Neuronal stem cell (in vitro differentiated cells): Measurements from ENCODE around the gene CALR.

Experiments
- DNase-seq: peaks from one replicate; pipeline ENCODE4 v3.0.0-alpha.2; 2013; ENCODE audit warnings: low spot score
- H2AFZ ChIP-seq: one replicate; pipeline ENCODE4 v1.6.1; 2013; ENCODE audit warnings: mild to moderate bottlenecking, low read length, inconsistent platforms
- H2AK5ac ChIP-seq: 2 replicates; pipeline ENCODE4 v1.6.1; 2013; ENCODE audit warnings: low read depth, mild to moderate bottlenecking, inconsistent platforms, low read length, moderate library complexity, mixed read lengths
- H2BK120ac ChIP-seq: 2 replicates; pipeline ENCODE4 v1.6.1; 2013; ENCODE audit warnings: low read depth, mild to moderate bottlenecking, inconsistent platforms, low read length, moderate library complexity, mixed read lengths
- H2BK12ac ChIP-seq: one replicate; pipeline ENCODE4 v1.6.1; 2013; ENCODE audit warnings: low read length, inconsistent platforms
- H2BK15ac ChIP-seq: 2 replicates; pipeline ENCODE4 v1.6.1; 2013; ENCODE audit warnings: mild to moderate bottlenecking, low read length, inconsistent platforms, mixed read lengths
- H2BK5ac ChIP-seq: one replicate; pipeline ENCODE4 v1.6.1; 2013; ENCODE audit warnings: inconsistent platforms, mild to moderate bottlenecking, low read length, moderate library complexity
- H3K14ac ChIP-seq: one replicate; pipeline ENCODE4 v1.6.1; 2013; ENCODE audit warnings: low read length, inconsistent platforms
- H3K18ac ChIP-seq: 2 replicates; pipeline ENCODE4 v1.6.1; 2013; ENCODE audit warnings: low read length, inconsistent platforms
- H3K23ac ChIP-seq: 2 replicates; pipeline ENCODE4 v1.6.1; 2013; ENCODE audit warnings: low read depth, mild to moderate bottlenecking, mixed read lengths, low read length, inconsistent platforms; ENCODE audit not compliant: poor library complexity
- H3K27ac ChIP-seq: replicated peaks from 3 replicates; pipeline ENCODE4 v1.5.1; 2013; ENCODE audit warnings: low read length, inconsistent platforms
- H3K27me3 ChIP-seq, 3 experiments: 2 replicates each; pipeline ENCODE4 v1.6.1; 2013; ENCODE audit warnings: low read length in 3 of 3, mild to moderate bottlenecking in 2 of 3, inconsistent platforms in 1 of 3, low read depth in 1 of 3, mixed read lengths in 1 of 3, moderate library complexity in 1 of 3; ENCODE audit not compliant: control insufficient read depth in 3 of 3, insufficient read depth in 3 of 3
- H3K36me3 ChIP-seq, 2 donors: replicated peaks in 1 of 2; 2 replicates each; pipeline ENCODE4 v1.6.1; 2013; ENCODE audit warnings: low read length in 2 of 2; ENCODE audit not compliant: control insufficient read depth in 2 of 2, insufficient read depth in 2 of 2
- H3K4ac ChIP-seq: 2 replicates; pipeline ENCODE4 v1.6.1; 2013; ENCODE audit warnings: inconsistent platforms, mild to moderate bottlenecking, low read length, moderate library complexity
- H3K4me1 ChIP-seq, 2 donors: 1 replicate in 1 of 2; 2 replicates in 1 of 2; pipeline ENCODE4 v1.6.1; 2013; ENCODE audit warnings: low read length in 2 of 2, low read depth in 1 of 2; ENCODE audit not compliant: control insufficient read depth in 2 of 2, insufficient read depth in 1 of 2
- H3K4me2 ChIP-seq: one replicate; pipeline ENCODE4 v1.6.1; 2013; ENCODE audit warnings: mild to moderate bottlenecking, low read length, inconsistent platforms; ENCODE audit not compliant: insufficient read depth, poor library complexity, severe bottlenecking
- H3K4me3 ChIP-seq, 2 donors: 2 replicates each; pipeline ENCODE4 v1.5.1; 2013; ENCODE audit warnings: low read length in 2 of 2, mild to moderate bottlenecking in 2 of 2, inconsistent platforms in 1 of 2, moderate library complexity in 1 of 2
- H3K79me1 ChIP-seq: one replicate; pipeline ENCODE4 v1.6.1; 2013; ENCODE audit warnings: low read depth, mild to moderate bottlenecking, inconsistent platforms, low read length, moderate library complexity
- H3K9ac ChIP-seq: one replicate; pipeline ENCODE4 v1.6.1; 2013; ENCODE audit warnings: mild to moderate bottlenecking, low read depth, low read length, inconsistent platforms; ENCODE audit not compliant: poor library complexity
- H3K9me3 ChIP-seq, 2 donors: replicated peaks in 1 of 2; 2 replicates each; pipeline versions ENCODE3 to v1.6.1; 2013; ENCODE audit warnings: low read length in 2 of 2, mild to moderate bottlenecking in 2 of 2, inconsistent platforms in 1 of 2, low read depth in 1 of 2, mixed read lengths in 1 of 2, moderate library complexity in 1 of 2; ENCODE audit not compliant: control insufficient read depth in 2 of 2, insufficient read depth in 1 of 2
- H4K8ac ChIP-seq: one replicate; pipeline ENCODE4 v1.6.1; 2013; ENCODE audit warnings: low read depth, mild to moderate bottlenecking, inconsistent platforms, low read length, moderate library complexity
- H4K91ac ChIP-seq: one replicate; pipeline ENCODE4 v1.6.1; 2013; ENCODE audit warnings: low read length, low read depth, mild to moderate bottlenecking, inconsistent platforms; ENCODE audit not compliant: poor library complexity
- WGBS, 2 donors: extraction: QIAGEN DNeasy Blood & Tissue Kit; methylation state at CpG; one replicate each; pipeline ENCODE4 v1.1.7; 2013; ENCODE audit warnings: missing lambda C conversion rate in 2 of 2, mixed read lengths in 1 of 2; ENCODE audit not compliant: insufficient read length in 2 of 2, insufficient replicate concordance in 1 of 2; ENCODE audit errors: extremely low coverage in 2 of 2; 5-methylcytosine and 5-hydroxymethylcytosine counted together

CALR gene

GRCh38 chr19:12965017-12965811 is 26.8 kb downstream of the CALR start:
- Histone ChIP-seq H3K18ac (peak overlapping the region; percentile 88), H2BK15ac (peak overlapping the region; percentile 86)

GRCh38 chr19:12965812-12966135 is 27.4 kb downstream of the CALR start:
- no peaks in the 10 kb centered on the region for H3K79me1 ChIP-seq
- H3K27me3 ChIP-seq = peaks cover 0 to 15% (median 0%) of the 10 kb centered on the region in 3 experiments
- WGBS, 2 donors = no CpG with 5 or more reads among the region's 8 CpGs
- no peak overlapping the region for H4K91ac ChIP-seq
- H3K14ac ChIP-seq = no peak overlapping the region
- H3K9ac ChIP-seq = no peak overlapping the region
- peak overlapping the region; percentile 88 for H3K18ac ChIP-seq
- no peak overlapping the region for H2AK5ac ChIP-seq
- H2AFZ ChIP-seq = peak overlapping the region; percentile 90
- DNase-seq = no peak
- H3K27ac ChIP-seq = no peak overlapping the region
- no peak overlapping the region for H4K8ac ChIP-seq
- no peaks in the 10 kb centered on the region for H3K36me3 ChIP-seq
- H2BK5ac ChIP-seq = no peak overlapping the region
- H3K4me1 ChIP-seq = peaks cover 3 to 5% of the 10 kb centered on the region in 2 donors
- H2BK15ac ChIP-seq = no peak overlapping the region
- H3K23ac ChIP-seq = no peak overlapping the region
- H2BK12ac ChIP-seq = no peak overlapping the region
- no peak overlapping the region for H2BK120ac ChIP-seq
- H3K4me2 ChIP-seq = peak overlapping the region; percentile 67
- H3K9me3 ChIP-seq = no peaks in the 10 kb centered on the region
- no peak overlapping the region for H3K4ac ChIP-seq
- H3K4me3 ChIP-seq = peak overlapping the region in 1 of 2 donors; percentile 17

More at GRCh38 chr19:12965017-12965811, 26.8 kb downstream of the CALR start:
- Histone ChIP-seq H2AK5ac (no peak overlapping the region), H2BK12ac (no peak overlapping the region), H4K8ac (no peak overlapping the region), H4K91ac (no peak overlapping the region), H3K27me3 (peaks cover 0 to 12% (median 0%) of the 10 kb centered on the region in 3 experiments), H3K9ac (peak overlapping the region; percentile 83), H2BK5ac (no peak overlapping the region), H3K14ac (peak overlapping the region; percentile 47), H2AFZ (peak overlapping the region; percentile 90), H2BK120ac (no peak overlapping the region), H3K27ac (peak overlapping the region; percentile 68), H3K23ac (peak overlapping the region; percentile 85), H3K4me1 (peaks cover 3 to 5% of the 10 kb centered on the region in 2 donors), H3K79me1 (no peaks in the 10 kb centered on the region), H3K9me3 (no peaks in the 10 kb centered on the region), H3K4me2 (peak overlapping the region; percentile 67), H3K36me3 (no peaks in the 10 kb centered on the region), H3K4me3 (peak overlapping the region; percentile 31 to 34), H3K4ac (no peak overlapping the region)
- WGBS, 2 donors = no CpG with 5 or more reads among the region's 34 CpGs
- DNase-seq = peak; percentile 72

- peaks cover 0 to 17% (median 0%) of the 10 kb centered on the region in 3 experiments for H3K27me3 ChIP-seq
- no peak overlapping the region for H2AFZ ChIP-seq
- H2BK5ac ChIP-seq = no peak overlapping the region
- no peak overlapping the region for H3K4me2 ChIP-seq
- WGBS, 2 donors = no CpG with 5 or more reads among the region's 5 CpGs
- H2BK120ac ChIP-seq = no peak overlapping the region
- H4K8ac ChIP-seq = no peak overlapping the region
- H3K9ac ChIP-seq = no peak overlapping the region
- peaks cover 3 to 5% of the 10 kb centered on the region in 2 donors for H3K4me1 ChIP-seq
- no peak overlapping the region for H4K91ac ChIP-seq
- H3K14ac ChIP-seq = no peak overlapping the region
- no peak overlapping the region for H3K4ac ChIP-seq
- H3K23ac ChIP-seq = no peak overlapping the region
- no peaks in the 10 kb centered on the region for H3K36me3 ChIP-seq
- H3K79me1 ChIP-seq = no peaks in the 10 kb centered on the region
- no peak overlapping the region for H2AK5ac ChIP-seq
- no peaks in the 10 kb centered on the region for H3K9me3 ChIP-seq
- no peak overlapping the region for H3K27ac ChIP-seq
- no peak for DNase-seq
- no peak overlapping the region for H3K4me3 ChIP-seq
- H3K18ac ChIP-seq = no peak overlapping the region
- no peak overlapping the region for H2BK12ac ChIP-seq
- H2BK15ac ChIP-seq = no peak overlapping the region
Measured at GRCh38 chr19:12967907-12968306, 29.5 kb downstream of the CALR start.

- H4K91ac ChIP-seq = no peak within 1 kb of the TSS
- no peak within 1 kb of the TSS for H3K14ac ChIP-seq
- no peak within 1 kb of the TSS for H3K27ac ChIP-seq
- H3K27me3 ChIP-seq = peaks cover 0 to 28% (median 0%) of the 10 kb centered on the region in 3 experiments
- no peak for DNase-seq
- H3K18ac ChIP-seq = no peak within 1 kb of the TSS
- no peak within 1 kb of the TSS for H4K8ac ChIP-seq
- H2AK5ac ChIP-seq = peak within 1 kb of the TSS; percentile 39
- H3K4ac ChIP-seq = no peak within 1 kb of the TSS
- no peak within 1 kb of the TSS for H2BK5ac ChIP-seq
- peaks cover 3 to 5% of the 10 kb centered on the region in 2 donors for H3K4me1 ChIP-seq
- no peak within 1 kb of the TSS for H2BK120ac ChIP-seq
- H3K9me3 ChIP-seq = no peaks in the 10 kb centered on the region
- no peak within 1 kb of the TSS for H2BK12ac ChIP-seq
- no peaks in the 10 kb centered on the region for H3K36me3 ChIP-seq
- no CpG with 5 or more reads among the region's 14 CpGs for WGBS, 2 donors
- no peaks in the 10 kb centered on the region for H3K79me1 ChIP-seq
- no peak within 1 kb of the TSS for H2BK15ac ChIP-seq
- no peak within 1 kb of the TSS for H3K23ac ChIP-seq
- no peak within 1 kb of the TSS for H3K4me3 ChIP-seq
- no peak within 1 kb of the TSS for H3K9ac ChIP-seq
- H2AFZ ChIP-seq = no peak within 1 kb of the TSS
- H3K4me2 ChIP-seq = no peak within 1 kb of the TSS
Measured at GRCh38 chr19:12969292-12969988, 31.0 kb downstream of the CALR start, which contains the start of gene DAND5. Gene DAND5, plus strand, starts transcription at chr19:12969576. Its CDS starts 85 bp downstream, at chr19:12969661.
